A549 (cell line): ENCODE data around the gene ACBD3. TPM values are rescaled to one million over a fixed set of nuclear protein-coding genes. Genes with fewer than 3 reads are reported as not detected.

ENCODE experiments used
- ATAC-seq, 2 experiments: fragments of 200-7000 bp in 1 of 2; fragments of >200 bp in 1 of 2; cut with Nextera tagmentation in 1 of 2; cut with Tn5 transposase in 1 of 2; 3 replicates each; pipeline versions ENCODE4 v1.8.0 to v1.9.1; 2018 to 2020; ENCODE audit warnings: mild to moderate bottlenecking in 1 of 2, moderate library complexity in 1 of 2
- CTCF ChIA-PET: fragments of 300-600 bp; sonication (Branson Sonifier 250); formaldehyde crosslinking; extraction: SDS; loops from one replicate; lab custom pipeline; 2021; ENCODE audit warnings: antibody characterized with exemption, inconsistent platforms; lab: Yijun Ruan, JAX
- POLR2A ChIA-PET: fragments of 350-600 bp; formaldehyde crosslinking; extraction: SDS; loops from one replicate; lab custom pipeline; 2021; ENCODE audit warnings: antibody characterized with exemption, inconsistent platforms; lab: Yijun Ruan, JAX
- DNase-seq, 2 experiments: peaks; one replicate each; pipeline versions ENCODE4 v3.0.0 to v3.0.0-alpha.2; 2011 to 2016; ENCODE audit warnings: low read depth in 1 of 2, low spot score in 1 of 2
- FAIRE-seq: peaks from 2 replicates; lab custom pipeline; 2011; peaks lifted over from hg19 to GRCh38; lab: Jason Lieb, UNC
- H3K27ac ChIP-seq, 2 experiments: fragments of >200 bp; sonication (Bioruptor Twin); formaldehyde crosslinking; 3 replicates each; pipeline ENCODE4 v1.5.1; 2016 to 2017
- H3K4me1 ChIP-seq: fragments of >200 bp; sonication (Bioruptor Twin); formaldehyde crosslinking; 3 replicates; pipeline ENCODE4 v1.6.1; 2016
- H3K4me2 ChIP-seq: fragments of >200 bp; sonication (Bioruptor Twin); formaldehyde crosslinking; 3 replicates; pipeline ENCODE4 v1.6.1; 2016
- H3K4me3 ChIP-seq: fragments of >200 bp; sonication (Bioruptor Twin); formaldehyde crosslinking; 3 replicates; pipeline ENCODE4 v1.5.1; 2016
- H3K9me3 ChIP-seq: fragments of >200 bp; sonication (Bioruptor Twin); formaldehyde crosslinking; 3 replicates; pipeline ENCODE4 v1.6.1; 2016
- BCL3 ChIP-seq: fragments of >200 bp; sonication (Bioruptor Twin); formaldehyde crosslinking; IDR thresholded peaks from 3 replicates; pipeline ENCODE4 v1.6.1; 2016
- CBX2 ChIP-seq: fragments of 200-600 bp; sonication (generic); IDR thresholded peaks from 2 replicates; pipeline ENCODE4 v1.6.1; 2016; ENCODE audit warnings: low read depth, mild to moderate bottlenecking, borderline replicate concordance
- ESRRA ChIP-seq: fragments of 150-350 bp; IDR thresholded peaks from 2 replicates; pipeline ENCODE4 v1.6.1; 2014; ENCODE audit warnings: mild to moderate bottlenecking, low read length, borderline replicate concordance
- FOSL2 ChIP-seq, 2 experiments: fragments of 450-650 bp in 1 of 2; fragments of >200 bp in 1 of 2; sonication (Bioruptor Twin) in 1 of 2; formaldehyde crosslinking; IDR thresholded peaks; 2 replicates each; pipeline versions ENCODE4 v1.5.0 to v1.6.1; 2016 to 2020; ENCODE audit warnings: mild to moderate bottlenecking in 1 of 2, moderate library complexity in 1 of 2
- HOXA7 ChIP-seq: fragments of 250-450 bp; sonication (Bioruptor Pico); IDR thresholded peaks from 2 replicates; pipeline ENCODE4 v1.5.0; 2020; ENCODE audit warnings: mild to moderate bottlenecking, moderate library complexity
- HOXB5 ChIP-seq: fragments of 250-450 bp; sonication (Bioruptor Pico); IDR thresholded peaks from 2 replicates; pipeline ENCODE4 v1.5.0; 2020; ENCODE audit warnings: mild to moderate bottlenecking, moderate library complexity
- JUN ChIP-seq, 2 experiments: fragments of >200 bp; sonication (Bioruptor Twin); formaldehyde crosslinking; IDR thresholded peaks; 2 replicates in 1 of 2; 3 replicates in 1 of 2; pipeline ENCODE4 v1.6.1; 2016 to 2017
- MAX ChIP-seq: IDR thresholded peaks from 2 replicates; pipeline ENCODE4 v1.6.1; 2012
- NPAS2 ChIP-seq: fragments of 250-450 bp; sonication (Bioruptor Pico); IDR thresholded peaks from 2 replicates; pipeline ENCODE4 v1.8.0; 2022; ENCODE audit warnings: mild to moderate bottlenecking, moderate library complexity, borderline replicate concordance
- NR3C1 ChIP-seq: fragments of >200 bp; sonication (Bioruptor Twin); formaldehyde crosslinking; IDR thresholded peaks from 3 replicates; pipeline ENCODE4 v1.6.1; 2017
- RAD21 ChIP-seq, 2 experiments: fragments of >200 bp in 1 of 2; sonication (Bioruptor Twin) in 1 of 2; formaldehyde crosslinking in 1 of 2; IDR thresholded peaks in 1 of 2; conservative IDR thresholded peaks in 1 of 2; 2 replicates in 1 of 2; 3 replicates in 1 of 2; pipeline ENCODE4 v1.6.1; 2012 to 2018; ENCODE audit warnings: inconsistent platforms in 1 of 2
- RCOR1 ChIP-seq: fragments of 150-350 bp; IDR thresholded peaks from 2 replicates; pipeline ENCODE4 v1.6.1; 2014; ENCODE audit warnings: antibody characterized with exemption, low read length, low read depth
- RFX5 ChIP-seq: fragments of 450-650 bp; IDR thresholded peaks from 2 replicates; pipeline ENCODE4 v1.7.1; 2014; ENCODE audit warnings: antibody characterized with exemption, mild to moderate bottlenecking, moderate library complexity
- RNF2 ChIP-seq: fragments of 200-600 bp; sonication (generic); IDR thresholded peaks from 2 replicates; pipeline ENCODE4 v1.6.1; 2016; ENCODE audit warnings: low read depth, mild to moderate bottlenecking, antibody characterized with exemption, moderate library complexity, borderline replicate concordance
- SREBF2 ChIP-seq: fragments of 450-650 bp; IDR thresholded peaks from 2 replicates; pipeline ENCODE4 v1.6.1; 2014; ENCODE audit warnings: mild to moderate bottlenecking, moderate library complexity
- TP53 ChIP-seq: fragments of 250-450 bp; sonication (Bioruptor Pico); IDR thresholded peaks from 2 replicates; pipeline ENCODE4 v1.5.0; 2021; ENCODE audit warnings: mild to moderate bottlenecking, moderate library complexity
- ZFP36 ChIP-seq: fragments of 450-650 bp; IDR thresholded peaks from 2 replicates; pipeline ENCODE4 v1.6.1; 2014; ENCODE audit warnings: borderline replicate concordance; ENCODE audit not compliant: partially characterized antibody
- WGBS: methylation state at CpG from one replicate; pipeline ENCODE4 v1.1.6; 2017; ENCODE audit errors: missing lambda C conversion rate; 5-methylcytosine and 5-hydroxymethylcytosine counted together
- polyA plus RNA-seq, 4 experiments: library from polyadenylated mRNA; depleted of rRNA in 3 of 4; stranded (reverse); fragments of >200 nt; fragmentation: RNase III in 1 of 4; extraction: RNeasy Plus Mini Kit Qiagen cat#74134 plus additional on column Dnase treatment in 1 of 4; gene quantifications; 2 replicates in 3 of 4; 3 replicates in 1 of 4; pipeline ENCODE4 v1.2.3, GENCODE V29; 2011 to 2017
- TF ChIP-seq, protein P1 (sequence below): fragments of 150-350 bp; IDR thresholded peaks from 2 replicates; pipeline ENCODE4 v1.6.1; 2014; ENCODE audit warnings: low read depth, mild to moderate bottlenecking, low read length
- TF ChIP-seq, protein P2 (sequence below): fragments of >200 bp; sonication (Bioruptor Twin); formaldehyde crosslinking; IDR thresholded peaks from 3 replicates; pipeline ENCODE4 v1.5.1; 2016

Gene ACBD3
- polyA plus RNA-seq, 2 of the 4 experiments (the other 2 are of a cell fraction), result 29.8 to 52.9 TPM

DNA sequence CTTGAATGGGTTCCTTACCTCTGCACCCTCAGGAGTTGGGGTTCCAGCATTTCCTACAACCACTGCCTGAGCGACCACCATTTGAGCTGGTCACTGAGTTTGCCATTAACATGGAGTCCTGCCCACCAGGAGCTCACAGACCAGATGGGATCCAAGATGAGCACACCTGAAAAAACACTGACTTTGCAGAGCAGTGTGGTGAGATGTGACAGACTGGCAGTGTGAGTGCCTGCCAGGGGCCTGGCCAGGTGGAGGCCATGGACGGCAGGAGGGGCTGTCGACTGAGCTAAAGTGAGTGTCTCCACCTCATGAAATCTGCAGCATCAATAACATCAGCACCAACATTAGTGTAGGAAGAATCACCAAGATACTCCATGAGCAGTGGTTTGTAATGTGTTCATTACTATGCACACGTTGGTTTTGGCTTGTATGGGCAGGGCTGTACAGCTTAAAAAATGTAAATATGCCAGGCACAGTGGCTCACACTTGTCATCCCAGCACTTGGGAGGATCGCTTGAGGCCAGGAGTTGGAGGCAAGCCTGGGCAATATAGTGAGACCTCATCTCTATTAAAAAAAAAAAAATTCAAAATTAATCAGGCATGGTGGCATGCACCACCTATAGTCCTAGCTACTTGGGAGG, 24.8 kb upstream of the ACBD3 start:
- CTCF ChIA-PET, result interaction anchor here (0.7 to 4.2 kb wide), 8 partner anchors 9 to 122 kb away, joined by 3 to 21 read pairs (median 4); no protein-coding TSS in a partner anchor
- H3K4me1 ChIP-seq, result no peaks in the 10 kb centered on the region
- H3K4me3 ChIP-seq, result no peak overlapping the region
- ATAC-seq, result no peak
- H3K27ac ChIP-seq, result no peak overlapping the region
- WGBS, result 67% methylated on average over 5 of the region's 5 CpGs
- POLR2A ChIA-PET, result no interaction called here
- H3K9me3 ChIP-seq, result no peaks in the 10 kb centered on the region
- no peak overlapping the region for H3K4me2 ChIP-seq
- DNase-seq, result no peak
- TF ChIP-seq TP53 (CRISPR knock-in tag), result no peak
- TF ChIP-seq FOSL2 (IDR thresholded peaks at IDR 0.05), result no peak
- no peak for TF ChIP-seq FOSL2 (CRISPR knock-in tag; IDR thresholded peaks at IDR 0.05)
- TF ChIP-seq ZFP36, result no peak
- TF ChIP-seq RFX5, result no peak
- no peak for TF ChIP-seq HOXB5 (CRISPR knock-in tag)
- TF ChIP-seq, protein P1, sequence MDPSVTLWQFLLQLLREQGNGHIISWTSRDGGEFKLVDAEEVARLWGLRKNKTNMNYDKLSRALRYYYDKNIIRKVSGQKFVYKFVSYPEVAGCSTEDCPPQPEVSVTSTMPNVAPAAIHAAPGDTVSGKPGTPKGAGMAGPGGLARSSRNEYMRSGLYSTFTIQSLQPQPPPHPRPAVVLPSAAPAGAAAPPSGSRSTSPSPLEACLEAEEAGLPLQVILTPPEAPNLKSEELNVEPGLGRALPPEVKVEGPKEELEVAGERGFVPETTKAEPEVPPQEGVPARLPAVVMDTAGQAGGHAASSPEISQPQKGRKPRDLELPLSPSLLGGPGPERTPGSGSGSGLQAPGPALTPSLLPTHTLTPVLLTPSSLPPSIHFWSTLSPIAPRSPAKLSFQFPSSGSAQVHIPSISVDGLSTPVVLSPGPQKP, result no peak
- no peak for TF ChIP-seq ESRRA
- TF ChIP-seq NR3C1, result no peak
- TF ChIP-seq RNF2, result no peak
- TF ChIP-seq SREBF2, result no peak
- no peak for TF ChIP-seq HOXA7 (CRISPR knock-in tag)
- no peak for TF ChIP-seq JUN (IDR thresholded peaks at IDR 0.05)
- no peak for TF ChIP-seq NPAS2
- no peak for TF ChIP-seq CBX2
- TF ChIP-seq, protein P2, sequence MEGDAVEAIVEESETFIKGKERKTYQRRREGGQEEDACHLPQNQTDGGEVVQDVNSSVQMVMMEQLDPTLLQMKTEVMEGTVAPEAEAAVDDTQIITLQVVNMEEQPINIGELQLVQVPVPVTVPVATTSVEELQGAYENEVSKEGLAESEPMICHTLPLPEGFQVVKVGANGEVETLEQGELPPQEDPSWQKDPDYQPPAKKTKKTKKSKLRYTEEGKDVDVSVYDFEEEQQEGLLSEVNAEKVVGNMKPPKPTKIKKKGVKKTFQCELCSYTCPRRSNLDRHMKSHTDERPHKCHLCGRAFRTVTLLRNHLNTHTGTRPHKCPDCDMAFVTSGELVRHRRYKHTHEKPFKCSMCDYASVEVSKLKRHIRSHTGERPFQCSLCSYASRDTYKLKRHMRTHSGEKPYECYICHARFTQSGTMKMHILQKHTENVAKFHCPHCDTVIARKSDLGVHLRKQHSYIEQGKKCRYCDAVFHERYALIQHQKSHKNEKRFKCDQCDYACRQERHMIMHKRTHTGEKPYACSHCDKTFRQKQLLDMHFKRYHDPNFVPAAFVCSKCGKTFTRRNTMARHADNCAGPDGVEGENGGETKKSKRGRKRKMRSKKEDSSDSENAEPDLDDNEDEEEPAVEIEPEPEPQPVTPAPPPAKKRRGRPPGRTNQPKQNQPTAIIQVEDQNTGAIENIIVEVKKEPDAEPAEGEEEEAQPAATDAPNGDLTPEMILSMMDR, result no peak
- no peak for TF ChIP-seq MAX
- no peak for FAIRE-seq

DNA sequence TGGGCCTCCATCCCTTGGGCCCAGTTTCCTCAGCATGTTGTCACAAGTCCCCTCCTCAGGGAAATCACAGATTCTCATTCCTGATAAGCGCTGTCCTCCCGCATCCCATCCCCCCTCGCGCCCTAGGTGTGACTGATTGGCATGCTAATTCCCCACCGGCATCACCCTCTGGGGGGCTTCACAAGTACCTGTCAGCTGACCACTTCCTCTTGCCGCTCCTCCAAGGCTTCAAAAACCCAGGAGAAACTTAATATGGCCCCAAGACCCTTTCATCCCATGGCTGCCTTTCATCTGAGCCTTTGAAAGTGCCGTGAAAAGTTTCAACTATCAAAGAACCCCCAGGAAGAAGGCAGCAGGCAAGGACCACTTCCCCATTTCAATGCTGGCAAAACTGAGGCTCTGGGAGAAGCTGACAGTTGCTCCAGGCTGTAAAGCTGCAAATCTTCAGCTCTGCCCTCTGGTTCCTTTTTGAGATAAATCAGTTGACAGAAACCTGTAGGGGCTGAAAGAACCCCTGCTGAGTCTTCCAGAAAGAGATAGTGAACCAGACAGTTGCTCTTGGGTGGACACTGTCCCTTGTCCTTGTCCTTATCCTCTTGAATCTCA, 24.1 kb upstream of the ACBD3 start:
- FAIRE-seq (no peak), DNase-seq (no peak), ATAC-seq (no peak)
- H3K4me2 ChIP-seq, result no peak overlapping the region
- ChIA-PET CTCF (interaction anchor here (0.8 to 4.2 kb wide), 4 partner anchors 8 to 123 kb away, joined by 4 to 21 read pairs (median 4); no protein-coding TSS in a partner anchor), POLR2A (no interaction called here)
- no peaks in the 10 kb centered on the region for H3K4me1 ChIP-seq
- WGBS, result 80% methylated on average over 7 of the region's 7 CpGs
- no peak overlapping the region for H3K4me3 ChIP-seq
- H3K9me3 ChIP-seq, result no peaks in the 10 kb centered on the region
- TF ChIP-seq FOSL2 (IDR thresholded peaks at IDR 0.05) (no peak), FOSL2 (CRISPR knock-in tag; IDR thresholded peaks at IDR 0.05) (no peak), SREBF2 (no peak), HOXA7 (CRISPR knock-in tag) (no peak), RCOR1 (no peak), RAD21 (conservative IDR thresholded peaks at IDR 0.05 in 1 of 2, IDR thresholded peaks at IDR 0.05 in 1 of 2) (no peak), NR3C1 (no peak), BCL3 (no peak), RFX5 (no peak)
- H3K27ac ChIP-seq, result no peak overlapping the region
